ENCODE data around the gene SPEN. TPM values are rescaled to one million over a fixed set of nuclear protein-coding genes. Genes with fewer than 3 reads are reported as not detected.
"Not testable (repeated sequence)": the region's sequence is repeated elsewhere in the genome, so short reads cannot be mapped to it uniquely, and the experiment has no call there.

Gene SPEN
- total RNA-seq, 2 experiments from 2014 or later: 59.8 to 60.3 TPM

DNA sequence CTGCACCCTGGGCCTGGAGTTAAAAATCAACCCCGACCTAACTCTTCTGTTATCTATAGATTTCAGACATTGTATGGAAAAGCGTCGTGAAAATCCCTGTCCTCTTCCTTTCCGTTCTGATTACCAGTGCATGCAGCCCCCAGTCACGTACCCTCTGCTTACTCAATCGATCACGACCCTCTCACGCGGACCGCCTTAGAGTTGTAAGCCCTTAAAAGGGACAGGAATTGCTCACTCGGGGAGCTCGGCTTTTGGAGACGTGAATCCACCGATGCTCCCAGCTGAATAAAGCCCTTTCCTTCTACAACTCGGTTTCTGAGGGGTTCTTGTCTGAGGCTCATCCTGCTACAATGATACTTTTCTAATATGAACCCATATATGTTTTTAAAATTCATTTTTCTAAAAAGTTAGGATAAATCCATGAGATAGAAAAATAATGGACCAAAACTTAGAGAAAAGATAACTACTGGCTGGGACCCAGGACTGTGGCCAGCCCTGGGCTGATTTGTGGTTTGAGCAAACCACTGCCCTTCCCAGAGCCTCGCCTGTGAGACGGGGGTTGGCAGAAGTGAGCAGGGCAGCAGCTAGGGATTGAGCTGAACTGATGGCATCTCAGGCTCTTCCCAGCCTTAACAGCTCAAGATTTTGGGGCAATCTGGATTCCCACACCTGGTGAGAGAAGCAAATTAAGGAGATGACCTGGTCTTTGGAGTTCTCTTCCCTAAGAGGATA lies 45.1 kb upstream of the SPEN start:
- DNase-seq (no peak), ATAC-seq (no peak)
- TF ChIP-seq CTCF (IDR thresholded peaks at IDR 0.05): no peak
- ChIA-PET CTCF (interaction anchor here (0.8 to 2.2 kb wide), 5 partner anchors 8 to 252 kb away, joined by 3 to 16 read pairs (median 5); no protein-coding TSS in a partner anchor), POLR2A (no interaction called here)
- Mint-ChIP-seq H3K4me3 (no peak overlapping the region), H3K27me3 (peaks cover 1% of the 10 kb centered on the region), H3K9me3 (no peaks in the 10 kb centered on the region), H3K27ac (no peak overlapping the region), H3K36me3 (ENCODE audit: low read depth) (no peaks in the 10 kb centered on the region), H3K4me1 (ENCODE audit: low read depth) (peaks cover 4% of the 10 kb centered on the region)
- intact Hi-C loops (cut with micrococcal nuclease): loop anchor here (5.0 to 10.0 kb wide), 2 partner anchors 190 to 252 kb away; no protein-coding TSS in a partner anchor

DNA sequence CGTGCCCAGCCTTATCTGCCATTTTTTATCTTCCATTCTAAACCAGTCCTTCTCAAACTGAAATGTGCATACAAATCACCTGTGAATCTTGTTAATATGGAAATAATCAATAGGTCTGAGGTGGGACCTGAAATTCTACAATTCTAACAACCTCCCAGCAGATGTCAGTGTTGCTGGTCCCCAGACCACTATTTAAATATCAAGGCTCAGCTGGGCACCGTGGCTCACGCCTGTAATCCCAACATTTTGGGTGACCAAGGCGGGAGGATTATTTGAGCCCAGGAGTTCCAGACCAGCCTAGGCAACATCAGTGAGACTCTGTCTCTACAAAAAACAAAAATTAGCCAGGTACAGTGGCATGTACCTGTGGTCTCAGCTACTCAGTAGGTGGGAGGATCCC lies 44.1 kb upstream of the SPEN start:
- Mint-ChIP-seq H3K4me3 (no peak overlapping the region), H3K27me3 (peaks cover 1% of the 10 kb centered on the region), H3K4me1 (ENCODE audit: low read depth) (peaks cover 4% of the 10 kb centered on the region), H3K36me3 (ENCODE audit: low read depth) (no peaks in the 10 kb centered on the region), H3K27ac (no peak overlapping the region), H3K9me3 (no peaks in the 10 kb centered on the region)
- ATAC-seq: peak; percentile 50
- intact Hi-C loops (cut with micrococcal nuclease): loop anchor here (5.0 to 10.0 kb wide), 2 partner anchors 189 to 251 kb away; no protein-coding TSS in a partner anchor
- peak; percentile 27 for DNase-seq
- peak; percentile 47 for TF ChIP-seq CTCF (IDR thresholded peaks at IDR 0.05)
- POLR2A ChIA-PET: no interaction called here
- CTCF ChIA-PET: interaction anchor here (1.1 to 2.2 kb wide), 5 partner anchors 9 to 204 kb away, joined by 3 to 16 read pairs (median 5); no protein-coding TSS in a partner anchor

DNA sequence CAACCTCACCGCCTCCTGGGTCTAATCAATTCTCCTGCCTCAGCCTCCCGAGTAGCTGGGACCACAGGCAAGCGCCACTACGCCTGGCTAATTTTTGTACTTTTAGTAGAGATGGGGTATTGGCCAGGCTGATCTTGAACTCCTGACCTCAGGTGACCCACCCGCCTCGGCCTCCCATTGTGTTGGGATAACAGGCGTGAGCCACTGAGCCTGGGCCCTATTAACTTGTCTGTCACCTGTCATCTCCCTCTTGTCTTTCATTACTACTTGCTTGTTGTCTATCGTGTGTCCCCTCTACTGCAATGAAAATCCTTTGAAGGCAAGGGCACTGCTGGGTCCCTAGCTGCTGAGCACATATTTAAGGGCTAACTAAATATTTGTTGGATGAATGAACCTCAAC lies 43.4 kb upstream of the SPEN start:
- H3K4me1 Mint-ChIP-seq (ENCODE audit: low read depth): peaks cover 4% of the 10 kb centered on the region
- no peak overlapping the region for H3K27ac Mint-ChIP-seq
- ATAC-seq (no peak), DNase-seq (no peak)
- POLR2A ChIA-PET: no interaction called here
- CTCF ChIA-PET: interaction anchor here (1.1 to 2.2 kb wide), 5 partner anchors 10 to 203 kb away, joined by 3 to 16 read pairs (median 5); no protein-coding TSS in a partner anchor
- TF ChIP-seq CTCF (IDR thresholded peaks at IDR 0.05): no peak
- no peak overlapping the region for H3K4me3 Mint-ChIP-seq
- H3K9me3 Mint-ChIP-seq: no peaks in the 10 kb centered on the region
- intact Hi-C loops (cut with micrococcal nuclease): loop anchor here (5.0 to 10.0 kb wide), 2 partner anchors 188 to 251 kb away; no protein-coding TSS in a partner anchor
- H3K36me3 Mint-ChIP-seq (ENCODE audit: low read depth): no peaks in the 10 kb centered on the region
- peaks cover 1% of the 10 kb centered on the region for H3K27me3 Mint-ChIP-seq

DNA sequence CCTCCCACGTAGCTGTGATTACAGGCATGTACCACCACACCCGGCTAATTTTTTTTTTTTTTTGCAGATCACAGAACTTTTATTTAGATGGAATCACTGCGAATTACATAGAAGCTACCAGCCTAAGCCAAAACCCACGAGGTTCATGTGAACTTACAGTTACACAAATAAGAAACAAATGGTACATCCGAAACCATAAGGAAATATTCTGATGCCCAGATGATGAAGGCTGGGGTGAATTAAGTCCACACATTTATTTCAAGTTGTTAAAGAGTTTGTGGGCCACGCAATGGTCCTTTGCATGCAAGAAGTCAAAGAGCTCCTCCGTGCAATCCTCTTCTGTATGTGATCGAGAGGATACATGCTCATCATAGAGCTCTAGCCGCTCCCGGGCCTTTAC lies 40.4 kb upstream of the SPEN start:
- Mint-ChIP-seq H3K9me3 (no peaks in the 10 kb centered on the region), H3K27me3 (no peaks in the 10 kb centered on the region), H3K4me3 (no peak overlapping the region), H3K27ac (no peak overlapping the region), H3K4me1 (ENCODE audit: low read depth) (no peaks in the 10 kb centered on the region), H3K36me3 (ENCODE audit: low read depth) (no peaks in the 10 kb centered on the region)
- TF ChIP-seq CTCF (IDR thresholded peaks at IDR 0.05): no peak
- intact Hi-C loops (cut with micrococcal nuclease): loop anchor here (10.0 kb wide), 1 partner anchor 248 kb away; no protein-coding TSS in a partner anchor
- ChIA-PET POLR2A (no interaction called here), CTCF (interaction anchor here (1.4 kb wide), 1 partner anchor 15 kb away, joined by 4 read pairs; no protein-coding TSS in a partner anchor)
- ATAC-seq: no peak
- DNase-seq: no peak

GRCh38 chr1:15807549-15807948 lies 40.0 kb upstream of the SPEN start, which contains the start of gene UQCRHL:
UQCRHL (minus strand) TSS chr1:15807649; CDS start chr1:15807649, 0 bp downstream.
- POLR2A ChIA-PET; H3K27ac Mint-ChIP-seq; H3K36me3 Mint-ChIP-seq (ENCODE audit: low read depth); H3K9me3 Mint-ChIP-seq; ATAC-seq; H3K4me1 Mint-ChIP-seq (ENCODE audit: low read depth); H3K4me3 Mint-ChIP-seq; DNase-seq; H3K27me3 Mint-ChIP-seq: not testable (repeated sequence)
- intact Hi-C loops (cut with micrococcal nuclease): loop anchor here (10.0 kb wide), 1 partner anchor 247 kb away; no protein-coding TSS in a partner anchor
- CTCF ChIA-PET: interaction anchor here (0.9 to 1.4 kb wide), 2 partner anchors 9 to 16 kb away, joined by 3 to 4 read pairs; no protein-coding TSS in a partner anchor
